NB4 (cell line): ENCODE data around the gene TMUB2.

Experiments used
- POLR2A ChIP-seq: IDR thresholded peaks from 2 replicates; pipeline ENCODE4 v1.6.1; 2011; ENCODE audit warnings: mild to moderate bottlenecking; ENCODE audit not compliant: insufficient read length; ENCODE audit errors: extremely low read depth
- TF ChIP-seq, protein P1 (sequence below): IDR thresholded peaks from one replicate; pipeline ENCODE4 v1.5.1; 2012; ENCODE audit warnings: low read depth, low read length
- TF ChIP-seq, protein P2 (sequence below): IDR thresholded peaks from 2 replicates; pipeline ENCODE4 v1.6.1; 2011; ENCODE audit warnings: low read depth, low read length

GRCh38 chr17:44197107-44197506, 10.3 kb downstream of the TMUB2 start:
- TF ChIP-seq, protein P1, sequence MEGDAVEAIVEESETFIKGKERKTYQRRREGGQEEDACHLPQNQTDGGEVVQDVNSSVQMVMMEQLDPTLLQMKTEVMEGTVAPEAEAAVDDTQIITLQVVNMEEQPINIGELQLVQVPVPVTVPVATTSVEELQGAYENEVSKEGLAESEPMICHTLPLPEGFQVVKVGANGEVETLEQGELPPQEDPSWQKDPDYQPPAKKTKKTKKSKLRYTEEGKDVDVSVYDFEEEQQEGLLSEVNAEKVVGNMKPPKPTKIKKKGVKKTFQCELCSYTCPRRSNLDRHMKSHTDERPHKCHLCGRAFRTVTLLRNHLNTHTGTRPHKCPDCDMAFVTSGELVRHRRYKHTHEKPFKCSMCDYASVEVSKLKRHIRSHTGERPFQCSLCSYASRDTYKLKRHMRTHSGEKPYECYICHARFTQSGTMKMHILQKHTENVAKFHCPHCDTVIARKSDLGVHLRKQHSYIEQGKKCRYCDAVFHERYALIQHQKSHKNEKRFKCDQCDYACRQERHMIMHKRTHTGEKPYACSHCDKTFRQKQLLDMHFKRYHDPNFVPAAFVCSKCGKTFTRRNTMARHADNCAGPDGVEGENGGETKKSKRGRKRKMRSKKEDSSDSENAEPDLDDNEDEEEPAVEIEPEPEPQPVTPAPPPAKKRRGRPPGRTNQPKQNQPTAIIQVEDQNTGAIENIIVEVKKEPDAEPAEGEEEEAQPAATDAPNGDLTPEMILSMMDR, result no peak
- no peak for TF ChIP-seq POLR2A
- TF ChIP-seq, protein P2, sequence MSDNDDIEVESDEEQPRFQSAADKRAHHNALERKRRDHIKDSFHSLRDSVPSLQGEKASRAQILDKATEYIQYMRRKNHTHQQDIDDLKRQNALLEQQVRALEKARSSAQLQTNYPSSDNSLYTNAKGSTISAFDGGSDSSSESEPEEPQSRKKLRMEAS, result no peak
